Fibroblast of gingiva (primary cell): ENCODE data around the gene NCOA1.

ENCODE experiments used
- DNase-seq: peaks from one replicate; pipeline ENCODE4 v3.0.0-alpha.2; 2011; ENCODE audit warnings: low read depth

Gene NCOA1

GRCh38 chr2:24742730-24743129, 251.7 kb downstream of the NCOA1 start:
- no peak for DNase-seq

- DNase-seq, result no peak
Measured at GRCh38 chr2:24743924-24744323, 252.9 kb downstream of the NCOA1 start.

GRCh38 chr2:24744356-24744755, 253.3 kb downstream of the NCOA1 start:
- DNase-seq, result no peak

GRCh38 chr2:24745825-24746224, 254.8 kb downstream of the NCOA1 start:
- no peak for DNase-seq

- DNase-seq, result no peak
Measured at GRCh38 chr2:24747299-24747698, 256.2 kb downstream of the NCOA1 start.

- no peak for DNase-seq
Measured at GRCh38 chr2:24749069-24749691, 258.1 kb downstream of the NCOA1 start.

- DNase-seq, result no peak
Measured at GRCh38 chr2:24754985-24755705, 264.1 kb downstream of the NCOA1 start.

- no peak for DNase-seq
Measured at GRCh38 chr2:24756789-24757188, 265.7 kb downstream of the NCOA1 start.

- no peak for DNase-seq
Measured at GRCh38 chr2:24761866-24762265, 270.8 kb downstream of the NCOA1 start.

GRCh38 chr2:24762518-24762917, 271.5 kb downstream of the NCOA1 start:
- peak; percentile 12 for DNase-seq

- no peak for DNase-seq
Measured at GRCh38 chr2:24763843-24764242, 272.8 kb downstream of the NCOA1 start.

- no peak for DNase-seq
Measured at GRCh38 chr2:24766609-24767008, 275.6 kb downstream of the NCOA1 start.

- no peak for DNase-seq
Measured at GRCh38 chr2:24768013-24768412, 277.0 kb downstream of the NCOA1 start.

GRCh38 chr2:24768601-24769000, 277.5 kb downstream of the NCOA1 start:
- no peak for DNase-seq

GRCh38 chr2:24771061-24771460, 280.0 kb downstream of the NCOA1 start:
- no peak for DNase-seq

GRCh38 chr2:24771764-24772586, 280.9 kb downstream of the NCOA1 start:
- DNase-seq, result no peak

GRCh38 chr2:24774373-24774772, 283.3 kb downstream of the NCOA1 start:
- DNase-seq, result no peak

GRCh38 chr2:24779116-24779515, 288.1 kb downstream of the NCOA1 start:
- DNase-seq, result no peak

GRCh38 chr2:24783641-24784040, 292.6 kb downstream of the NCOA1 start:
- no peak for DNase-seq

- DNase-seq, result no peak
Measured at GRCh38 chr2:24785671-24786321, 294.7 kb downstream of the NCOA1 start.

- no peak for DNase-seq
Measured at GRCh38 chr2:24787532-24787931, 296.5 kb downstream of the NCOA1 start.

- DNase-seq, result no peak
Measured at GRCh38 chr2:24788816-24789215, 297.8 kb downstream of the NCOA1 start.
